ENCODE data around the gene ABCA1. TPM values are rescaled to one million over a fixed set of nuclear protein-coding genes. Genes with fewer than 3 reads are reported as not detected.
"Not testable (repeated sequence)": the region's sequence is repeated elsewhere in the genome, so short reads cannot be mapped to it uniquely, and the experiment has no call there.

Gene ABCA1
- polyA plus RNA-seq, 1 donor (not counting 4 experiments of a cell fraction or from before 2014, with no cell fraction given) = 23.0 TPM

GRCh38 chr9:104855807-104856206 lies 72.1 kb downstream of the ABCA1 start:
- Histone ChIP-seq H3K79me2 (ENCODE audit: control insufficient read depth, insufficient read depth, low read length) (peaks cover 29% of the 10 kb centered on the region), H3K27me3 (ENCODE audit: control insufficient read depth, extremely low read depth, insufficient read depth, low read length) (no peaks in the 10 kb centered on the region), H2AFZ (ENCODE audit: control insufficient read depth, low read length) (no peak overlapping the region), H3K9me1 (ENCODE audit: control insufficient read depth, extremely low read depth, insufficient read depth, low read length) (no peaks in the 10 kb centered on the region), H3K9me3 (ENCODE audit: control insufficient read depth, low read depth, low read length) (no peaks in the 10 kb centered on the region), H3K4me1 (ENCODE audit: control insufficient read depth, extremely low read depth, insufficient read depth, low read length) (peaks cover 52% of the 10 kb centered on the region), H3K4me3 (ENCODE audit: control insufficient read depth in 2 of 3, extremely low read depth in 1 of 3, insufficient read depth in 2 of 3, low read depth in 1 of 3, low read length in 3 of 3) (no peak overlapping the region), H3K36me3 (ENCODE audit: control insufficient read depth in 2 of 2, extremely low read depth in 1 of 2, insufficient read depth in 2 of 2, low read length in 2 of 2) (peaks cover 2 to 21% of the 10 kb centered on the region in 2 experiments), H3K9ac (ENCODE audit: control insufficient read depth, extremely low read depth, insufficient read depth, low read length) (no peak overlapping the region), H3K4me2 (ENCODE audit: control insufficient read depth, extremely low read depth, insufficient read depth, low read depth, low read length) (no peak overlapping the region), H4K20me1 (ENCODE audit: control insufficient read depth, extremely low read depth, insufficient read depth, low read length) (no peaks in the 10 kb centered on the region), H3K27ac (ENCODE audit: control insufficient read depth, insufficient read depth, low read length) (peak overlapping the region; percentile 70)
- no peak for DNase-seq (ENCODE audit: low read depth, low spot score)
- dilution Hi-C loops (cut with MboI; ENCODE audit: extremely low pct_ligation_motif_present, low sequenced_read_pairs) = no loop called here
- TF ChIP-seq EZH2 (IDR thresholded peaks at IDR 0.05; ENCODE audit: low read length) (no peak), CTCF (optimal IDR thresholded peaks at IDR 0.05 in 1 of 3, IDR thresholded peaks at IDR 0.05 in 1 of 3, conservative IDR thresholded peaks at IDR 0.05 in 1 of 3; ENCODE audit: extremely low read depth in 1 of 3, insufficient read depth in 2 of 3, low read length in 3 of 3) (no peak)
- no peak for FAIRE-seq

GRCh38 chr9:104855258-104855657 lies 72.7 kb downstream of the ABCA1 start:
- dilution Hi-C loops (cut with MboI; ENCODE audit: extremely low pct_ligation_motif_present, low sequenced_read_pairs); FAIRE-seq: not testable (repeated sequence)
- H3K27ac ChIP-seq (ENCODE audit: control insufficient read depth, insufficient read depth, low read length) = peak overlapping the region; percentile 70

GRCh38 chr9:104854613-104855012 lies 73.3 kb downstream of the ABCA1 start:
- Histone ChIP-seq H3K36me3 (ENCODE audit: control insufficient read depth in 2 of 2, extremely low read depth in 1 of 2, insufficient read depth in 2 of 2, low read length in 2 of 2) (peaks cover 2 to 20% of the 10 kb centered on the region in 2 experiments), H3K9ac (ENCODE audit: control insufficient read depth, extremely low read depth, insufficient read depth, low read length) (no peak overlapping the region), H3K27me3 (ENCODE audit: control insufficient read depth, extremely low read depth, insufficient read depth, low read length) (no peaks in the 10 kb centered on the region), H3K4me1 (ENCODE audit: control insufficient read depth, extremely low read depth, insufficient read depth, low read length) (peaks cover 56% of the 10 kb centered on the region), H2AFZ (ENCODE audit: control insufficient read depth, low read length) (no peak overlapping the region), H3K79me2 (ENCODE audit: control insufficient read depth, insufficient read depth, low read length) (peaks cover 35% of the 10 kb centered on the region), H3K4me2 (ENCODE audit: control insufficient read depth, extremely low read depth, insufficient read depth, low read depth, low read length) (peak overlapping the region; percentile 31), H3K27ac (ENCODE audit: control insufficient read depth, insufficient read depth, low read length) (peak overlapping the region; percentile 70), H3K9me3 (ENCODE audit: control insufficient read depth, low read depth, low read length) (no peaks in the 10 kb centered on the region), H3K9me1 (ENCODE audit: control insufficient read depth, extremely low read depth, insufficient read depth, low read length) (no peaks in the 10 kb centered on the region), H3K4me3 (ENCODE audit: control insufficient read depth in 2 of 3, extremely low read depth in 1 of 3, insufficient read depth in 2 of 3, low read depth in 1 of 3, low read length in 3 of 3) (no peak overlapping the region), H4K20me1 (ENCODE audit: control insufficient read depth, extremely low read depth, insufficient read depth, low read length) (no peaks in the 10 kb centered on the region)
- TF ChIP-seq EZH2 (IDR thresholded peaks at IDR 0.05; ENCODE audit: low read length) (no peak), CTCF (optimal IDR thresholded peaks at IDR 0.05 in 1 of 3, IDR thresholded peaks at IDR 0.05 in 1 of 3, conservative IDR thresholded peaks at IDR 0.05 in 1 of 3; ENCODE audit: extremely low read depth in 1 of 3, insufficient read depth in 2 of 3, low read length in 3 of 3) (no peak)
- no peak for DNase-seq (ENCODE audit: low read depth, low spot score)
- FAIRE-seq = peak; percentile 44
- dilution Hi-C loops (cut with MboI; ENCODE audit: extremely low pct_ligation_motif_present, low sequenced_read_pairs) = no loop called here

More at GRCh38 chr9:104855258-104855657, 72.7 kb downstream of the ABCA1 start:
- H3K9me1 ChIP-seq (ENCODE audit: control insufficient read depth, extremely low read depth, insufficient read depth, low read length); H3K27me3 ChIP-seq (ENCODE audit: control insufficient read depth, extremely low read depth, insufficient read depth, low read length); DNase-seq (ENCODE audit: low read depth, low spot score); H4K20me1 ChIP-seq (ENCODE audit: control insufficient read depth, extremely low read depth, insufficient read depth, low read length); H2AFZ ChIP-seq (ENCODE audit: control insufficient read depth, low read length); H3K4me3 ChIP-seq (ENCODE audit: control insufficient read depth in 2 of 3, extremely low read depth in 1 of 3, insufficient read depth in 2 of 3, low read depth in 1 of 3, low read length in 3 of 3); H3K9me3 ChIP-seq (ENCODE audit: control insufficient read depth, low read depth, low read length): not testable (repeated sequence)
- peaks cover 2 to 21% of the 10 kb centered on the region in 2 experiments for H3K36me3 ChIP-seq (ENCODE audit: control insufficient read depth in 2 of 2, extremely low read depth in 1 of 2, insufficient read depth in 2 of 2, low read length in 2 of 2)
- H3K4me1 ChIP-seq (ENCODE audit: control insufficient read depth, extremely low read depth, insufficient read depth, low read length) = peaks cover 56% of the 10 kb centered on the region
- peak overlapping the region; percentile 31 for H3K4me2 ChIP-seq (ENCODE audit: control insufficient read depth, extremely low read depth, insufficient read depth, low read depth, low read length)
- peaks cover 31% of the 10 kb centered on the region for H3K79me2 ChIP-seq (ENCODE audit: control insufficient read depth, insufficient read depth, low read length)
- peak overlapping the region; percentile 23 for H3K9ac ChIP-seq (ENCODE audit: control insufficient read depth, extremely low read depth, insufficient read depth, low read length)

All from keratinocyte (primary cell).